Endodermal cell (in vitro differentiated cells): ENCODE results near the gene NACAD. TPM values are rescaled to one million over a fixed set of nuclear protein-coding genes. Genes with fewer than 3 reads are reported as not detected.

Experiments
- DNase-seq: peaks from one replicate; pipeline ENCODE4 v3.0.0-alpha.2; 2017
- H3K27ac ChIP-seq: 2 replicates; pipeline ENCODE4 v1.5.1; 2013; ENCODE audit warnings: mild to moderate bottlenecking, low read depth, low read length, moderate library complexity
- H3K27me3 ChIP-seq: 2 replicates; pipeline ENCODE4 v1.6.1; 2013; ENCODE audit warnings: mild to moderate bottlenecking, low read length, moderate library complexity; ENCODE audit not compliant: insufficient read depth, control insufficient read depth, poor library complexity, severe bottlenecking
- H3K36me3 ChIP-seq: 2 replicates; pipeline ENCODE4 v1.7.0; 2013; ENCODE audit warnings: mild to moderate bottlenecking, low read length, moderate library complexity; ENCODE audit not compliant: control insufficient read depth, insufficient read depth
- H3K4me1 ChIP-seq: one replicate; pipeline ENCODE4 v1.7.0; 2013; ENCODE audit warnings: low read length; ENCODE audit not compliant: control insufficient read depth, insufficient read depth
- H3K4me3 ChIP-seq: 2 replicates; pipeline ENCODE4 v1.5.1; 2013; ENCODE audit warnings: mild to moderate bottlenecking, low read length, moderate library complexity
- H3K9ac ChIP-seq: 2 replicates; pipeline ENCODE4 v1.6.1; 2013; ENCODE audit warnings: mild to moderate bottlenecking, low read length, moderate library complexity; ENCODE audit not compliant: poor library complexity, severe bottlenecking; ENCODE audit errors: extremely low read depth
- H3K9me3 ChIP-seq: 2 replicates; pipeline ENCODE4 v1.6.1; 2013; ENCODE audit warnings: mild to moderate bottlenecking, low read length, moderate library complexity; ENCODE audit not compliant: control insufficient read depth
- H3K27ac Mint-ChIP-seq: 2 replicates; pipeline ENCODE4 v1.8.0; 2020; ENCODE audit warnings: mixed read lengths
- H3K27me3 Mint-ChIP-seq: 2 replicates; pipeline ENCODE4 v1.8.0; 2021; ENCODE audit warnings: mild to moderate bottlenecking, mixed read lengths; ENCODE audit not compliant: insufficient read depth
- H3K36me3 Mint-ChIP-seq: 2 replicates; pipeline ENCODE4 v1.8.0; 2020; ENCODE audit warnings: low read depth, mixed read lengths
- H3K4me1 Mint-ChIP-seq: 2 replicates; pipeline ENCODE4 v1.8.0; 2020; ENCODE audit warnings: mixed read lengths
- H3K4me3 Mint-ChIP-seq: 2 replicates; pipeline ENCODE4 v1.8.0; 2020; ENCODE audit warnings: mild to moderate bottlenecking, moderate library complexity, mixed read lengths
- H3K9me3 Mint-ChIP-seq: 2 replicates; pipeline ENCODE4 v1.8.0; 2020; ENCODE audit warnings: mild to moderate bottlenecking, mixed read lengths
- CTCF ChIP-seq: fragments of 200-600 bp; sonication (generic); conservative IDR thresholded peaks from 2 replicates; pipeline ENCODE4 v1.5.0; 2021; ENCODE audit warnings: antibody characterized with exemption, mild to moderate bottlenecking
- WGBS, 2 experiments: methylation state at CpG; one replicate each; pipeline versions ENCODE4 v1.1.5 to v1.1.7; 2013; ENCODE audit warnings: missing lambda C conversion rate in 2 of 2, mixed read lengths in 1 of 2; ENCODE audit not compliant: insufficient coverage in 1 of 2, insufficient read length in 1 of 2; 5-methylcytosine and 5-hydroxymethylcytosine counted together
- total RNA-seq, 2 donors: library from RNA; stranded (reverse); fragmentation: NEBNext Ultra II Directional in 1 of 2; extraction: Animal tissue kit (Norgen Biotek cat#: 25700) in 1 of 2; gene quantifications; 2 replicates in 1 of 2; 3 replicates in 1 of 2; pipeline ENCODE4 v1.2.1, GENCODE V29; 2021

Gene NACAD
- total RNA-seq, 2 donors from 2014 or later = 5.8 to 6.7 TPM

DNA sequence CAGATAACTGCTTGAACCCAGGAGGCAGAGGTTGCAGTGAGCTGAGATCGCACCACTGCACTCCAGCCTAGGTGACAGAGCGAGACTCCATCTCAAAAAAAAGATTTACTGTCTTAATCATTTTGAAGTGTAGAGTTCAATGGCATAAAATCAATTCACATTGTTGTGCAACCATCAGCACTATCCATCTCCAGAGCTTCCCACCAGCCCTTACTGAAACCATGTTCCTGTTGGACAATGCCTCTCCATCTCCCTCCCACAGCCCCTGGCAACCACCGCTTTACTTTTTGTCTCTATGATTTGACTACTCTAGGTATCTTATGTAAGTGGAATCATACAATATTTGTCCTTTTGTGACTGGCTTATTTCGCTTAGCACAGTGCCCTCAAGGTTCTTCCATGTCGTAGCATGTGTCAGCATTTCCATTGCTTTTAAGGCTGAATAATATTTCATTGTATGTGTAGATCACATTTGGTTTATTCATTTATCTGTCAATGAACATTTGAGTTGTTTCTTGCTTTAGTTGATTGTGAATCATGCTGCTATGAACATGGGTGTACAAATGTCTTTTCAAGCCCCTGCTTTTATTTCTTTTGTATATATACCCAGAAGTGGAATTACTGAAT lies 33.1 kb downstream of the NACAD start:
- no peaks in the 10 kb centered on the region for H3K9me3 Mint-ChIP-seq
- Histone ChIP-seq H3K4me3 (no peak overlapping the region), H3K4me1 (peaks cover 11% of the 10 kb centered on the region), H3K9ac (no peak overlapping the region), H3K9me3 (peaks cover 6% of the 10 kb centered on the region), H3K27ac (no peak overlapping the region), H3K27me3 (no peaks in the 10 kb centered on the region), H3K36me3 (peaks cover 20% of the 10 kb centered on the region)
- WGBS, 2 experiments = 95 to 96% methylated on average over 4 to 5 of the region's 5 CpGs
- DNase-seq = no peak
- no peaks in the 10 kb centered on the region for H3K27me3 Mint-ChIP-seq
- TF ChIP-seq CTCF = no peak
- H3K4me3 Mint-ChIP-seq = no peak overlapping the region
- H3K4me1 Mint-ChIP-seq = peaks cover 7% of the 10 kb centered on the region
- H3K36me3 Mint-ChIP-seq = peaks cover 24% of the 10 kb centered on the region
- H3K27ac Mint-ChIP-seq = no peak overlapping the region

- H3K4me1 ChIP-seq = peaks cover 11% of the 10 kb centered on the region
- Mint-ChIP-seq H3K4me3 (no peak overlapping the region), H3K27me3 (no peaks in the 10 kb centered on the region), H3K27ac (no peak overlapping the region), H3K4me1 (peaks cover 7% of the 10 kb centered on the region), H3K9me3 (no peaks in the 10 kb centered on the region), H3K36me3 (peaks cover 30% of the 10 kb centered on the region)
- TF ChIP-seq CTCF = no peak
- H3K36me3 ChIP-seq = peaks cover 26% of the 10 kb centered on the region
- peaks cover 6% of the 10 kb centered on the region for H3K9me3 ChIP-seq
- H3K27me3 ChIP-seq = no peaks in the 10 kb centered on the region
- no peak overlapping the region for H3K4me3 ChIP-seq
- H3K27ac ChIP-seq = no peak overlapping the region
- no peak for DNase-seq
- H3K9ac ChIP-seq = no peak overlapping the region
- WGBS, 2 experiments = 94 to 100% methylated on average over 3 to 5 of the region's 5 CpGs
Measured at GRCh38 chr7:45055016-45055415, 33.8 kb downstream of the NACAD start.

DNA sequence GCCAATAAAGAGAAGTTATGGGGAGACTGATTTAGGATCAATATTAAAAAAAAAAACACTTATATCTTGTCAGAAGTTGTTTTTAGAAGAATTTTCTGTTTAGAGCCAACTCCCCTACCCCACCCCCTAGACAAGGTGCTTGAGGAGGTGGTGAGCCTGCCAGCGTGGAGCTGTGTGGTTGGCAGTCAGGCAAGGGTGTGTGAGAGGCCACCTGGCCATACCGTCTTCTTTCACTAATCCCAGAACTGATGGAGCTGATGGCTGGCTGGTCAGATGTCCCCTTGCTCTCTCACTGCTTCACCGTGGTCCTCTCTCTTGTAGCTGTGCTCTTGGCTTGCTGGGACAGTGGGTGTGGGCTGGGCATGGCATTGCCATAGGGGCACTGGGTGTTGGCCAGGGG lies 34.3 kb downstream of the NACAD start:
- no peaks in the 10 kb centered on the region for H3K27me3 ChIP-seq
- H3K27me3 Mint-ChIP-seq = no peaks in the 10 kb centered on the region
- H3K9me3 ChIP-seq = peaks cover 6% of the 10 kb centered on the region
- H3K36me3 ChIP-seq = peaks cover 29% of the 10 kb centered on the region
- peaks cover 11% of the 10 kb centered on the region for H3K4me1 ChIP-seq
- H3K4me1 Mint-ChIP-seq = peaks cover 7% of the 10 kb centered on the region
- no peak for DNase-seq
- no peak overlapping the region for H3K4me3 ChIP-seq
- WGBS, 2 experiments = 100% methylated on average over 1 to 3 of the region's 3 CpGs
- no peak overlapping the region for H3K27ac ChIP-seq
- H3K27ac Mint-ChIP-seq = no peak overlapping the region
- H3K36me3 Mint-ChIP-seq = peaks cover 30% of the 10 kb centered on the region
- no peak for TF ChIP-seq CTCF
- H3K4me3 Mint-ChIP-seq = no peak overlapping the region
- H3K9me3 Mint-ChIP-seq = no peaks in the 10 kb centered on the region
- H3K9ac ChIP-seq = no peak overlapping the region
